MG63 (cell line): ENCODE results near the gene SPANXD. TPM values are rescaled to one million over a fixed set of nuclear protein-coding genes. Genes with fewer than 3 reads are reported as not detected.
A peak's percentile ranks its signal among the peaks of the same experiment; 100 is the strongest.
"Not testable (repeated sequence)": the region's sequence is repeated elsewhere in the genome, so short reads cannot be mapped to it uniquely, and the experiment has no call there.

Source experiments
- DNase-seq: peaks from one replicate; pipeline ENCODE4 v3.0.0-alpha.2; 2020
- H3K27me3 ChIP-seq: fragments of 250-450 bp; sonication (Bioruptor Pico); 2 replicates; pipeline ENCODE4 v1.5.1; 2020; ENCODE audit warnings: mild to moderate bottlenecking, moderate library complexity
- H3K36me3 ChIP-seq: fragments of 250-450 bp; sonication (Bioruptor Pico); 2 replicates; pipeline ENCODE4 v1.5.1; 2020; ENCODE audit warnings: mild to moderate bottlenecking, moderate library complexity
- H3K4me3 ChIP-seq: fragments of 250-450 bp; sonication (Bioruptor Pico); 2 replicates; pipeline ENCODE4 v1.5.1; 2020; ENCODE audit warnings: mild to moderate bottlenecking, moderate library complexity
- H3K9me3 ChIP-seq: fragments of 250-450 bp; sonication (Bioruptor Pico); 2 replicates; pipeline ENCODE4 v1.5.1; 2020; ENCODE audit warnings: mild to moderate bottlenecking, moderate library complexity
- total RNA-seq: library from RNA; depleted of rRNA; stranded (reverse); fragments of >200 nt; shearing (Covaris generic); gene quantifications from 2 replicates; pipeline ENCODE4 v1.2.3, GENCODE V29; 2014; ENCODE audit warnings: low replicate concordance; rRNA removed

SPANXD gene, protein sequence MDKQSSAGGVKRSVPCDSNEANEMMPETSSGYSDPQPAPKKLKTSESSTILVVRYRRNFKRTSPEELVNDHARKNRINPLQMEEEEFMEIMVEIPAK
- total RNA-seq, result not detected in 2 replicates

DNA sequence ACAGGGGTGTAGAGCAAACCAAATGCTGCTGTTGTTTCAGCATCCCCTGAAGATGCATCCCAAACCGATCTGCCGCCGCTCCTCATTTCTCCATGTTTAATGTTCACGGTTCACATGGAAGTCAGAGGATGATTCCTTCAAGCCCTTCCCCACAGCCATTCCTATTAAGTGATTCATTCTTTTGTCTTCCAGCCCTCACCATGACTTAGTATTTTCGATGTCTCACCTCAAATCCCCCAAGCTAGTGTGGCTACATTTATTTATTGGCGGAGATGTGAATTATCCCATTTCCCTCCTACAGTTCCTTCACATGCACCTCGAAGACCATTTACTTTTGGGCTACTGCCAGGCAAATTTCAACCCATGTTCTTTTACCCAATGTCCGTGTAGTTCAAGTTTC lies at the start of gene SPANXD:
TSS of gene SPANXD (minus strand) at position 101 of the 400 bp plus-strand sequence. CDS start 334 bp downstream, outside the sequence.
- DNase-seq, result not testable (repeated sequence)

GRCh38 chrX:141742666-141743065 lies 44.1 kb upstream of the SPANXD start:
- Histone ChIP-seq H3K36me3 (no peaks in the 10 kb centered on the region), H3K4me3 (no peak overlapping the region), H3K27me3 (no peaks in the 10 kb centered on the region), H3K9me3 (no peaks in the 10 kb centered on the region)
- no peak for DNase-seq

More for the DNA sequence above, at the start of gene SPANXD:
- H3K9me3 ChIP-seq, H3K36me3 ChIP-seq, H3K4me3 ChIP-seq, H3K27me3 ChIP-seq: not testable (repeated sequence)

DNA sequence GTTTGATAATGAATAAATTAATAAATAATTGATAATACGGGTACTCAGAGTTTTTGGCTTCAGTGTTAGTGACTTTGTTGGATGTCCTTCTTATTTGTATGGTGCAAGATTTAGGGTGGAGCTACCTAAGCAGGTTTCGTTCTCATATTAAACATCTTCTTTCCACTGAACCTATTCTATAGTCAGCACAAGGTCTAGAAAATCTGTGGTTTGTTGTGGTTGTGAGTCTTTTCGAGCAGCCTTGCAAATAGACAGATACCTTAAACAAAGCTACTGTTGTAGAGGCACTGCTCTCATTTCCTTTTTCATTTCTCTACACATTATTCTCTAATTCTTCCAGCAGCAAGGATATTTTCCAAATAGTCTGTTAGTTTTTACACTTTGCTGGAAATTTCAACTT lies 38.1 kb upstream of the SPANXD start:
- Histone ChIP-seq H3K9me3 (no peaks in the 10 kb centered on the region), H3K4me3 (no peak overlapping the region), H3K36me3 (no peaks in the 10 kb centered on the region), H3K27me3 (no peaks in the 10 kb centered on the region)
- DNase-seq, result no peak

GRCh38 chrX:141733371-141733770 lies 34.8 kb upstream of the SPANXD start:
- peak; percentile 21 for DNase-seq
- no peaks in the 10 kb centered on the region for H3K36me3 ChIP-seq
- no peaks in the 10 kb centered on the region for H3K9me3 ChIP-seq

GRCh38 chrX:141732031-141732430 lies 33.5 kb upstream of the SPANXD start:
- Histone ChIP-seq H3K9me3 (no peaks in the 10 kb centered on the region), H3K36me3 (no peaks in the 10 kb centered on the region), H3K27me3 (no peaks in the 10 kb centered on the region), H3K4me3 (no peak overlapping the region)
- DNase-seq, result no peak

More at GRCh38 chrX:141733371-141733770, 34.8 kb upstream of the SPANXD start:
- H3K4me3 ChIP-seq, result no peak overlapping the region
- H3K27me3 ChIP-seq, result no peaks in the 10 kb centered on the region

- Histone ChIP-seq H3K9me3 (no peaks in the 10 kb centered on the region), H3K27me3 (no peaks in the 10 kb centered on the region), H3K4me3 (no peak overlapping the region), H3K36me3 (no peaks in the 10 kb centered on the region)
- DNase-seq, result no peak
Measured at GRCh38 chrX:141724186-141724585, 25.6 kb upstream of the SPANXD start.

DNA sequence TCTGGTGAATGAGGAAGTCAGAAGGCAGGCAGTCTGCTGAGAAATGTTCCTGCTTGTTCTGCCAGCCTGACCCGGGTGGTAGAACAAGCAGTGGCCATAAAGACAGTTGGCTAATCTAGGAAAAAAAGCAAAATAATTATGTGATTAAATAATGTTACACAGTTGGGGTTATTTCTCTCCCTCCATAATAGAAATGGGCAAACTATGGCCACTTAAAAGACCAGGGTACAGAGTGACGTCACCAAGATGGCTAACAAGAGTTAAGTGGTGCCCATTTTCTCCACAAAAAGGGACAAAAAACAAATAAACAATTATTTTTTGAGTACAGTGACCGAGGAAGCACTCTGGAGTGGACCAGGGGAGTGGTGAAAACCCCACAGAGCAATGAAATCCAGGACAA lies 16.1 kb upstream of the SPANXD start:
- no peaks in the 10 kb centered on the region for H3K9me3 ChIP-seq
- DNase-seq, result no peak
- no peaks in the 10 kb centered on the region for H3K36me3 ChIP-seq
- H3K27me3 ChIP-seq, result no peaks in the 10 kb centered on the region
- H3K4me3 ChIP-seq, result no peak overlapping the region

DNA sequence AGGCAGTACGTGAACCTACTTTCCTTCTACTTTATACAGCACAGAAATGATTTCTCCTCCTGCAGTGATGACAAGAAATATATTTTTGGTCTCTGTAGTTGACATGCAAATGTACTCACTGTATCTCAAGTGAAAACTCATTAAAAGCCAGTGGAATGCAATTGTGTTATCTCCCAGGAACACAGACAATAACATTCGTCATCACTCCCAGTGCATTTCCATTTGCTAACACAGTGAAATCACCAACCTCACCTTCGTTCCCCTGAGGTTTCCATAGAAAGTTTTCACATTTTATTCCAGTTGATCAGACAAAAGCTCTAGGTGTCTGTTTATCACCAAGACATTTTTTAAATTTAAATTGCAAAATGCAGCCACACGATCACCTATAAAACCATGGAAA lies 2.5 kb upstream of the SPANXD start:
- Histone ChIP-seq H3K9me3 (no peaks in the 10 kb centered on the region), H3K36me3 (no peaks in the 10 kb centered on the region), H3K27me3 (no peaks in the 10 kb centered on the region), H3K4me3 (no peak overlapping the region)
- no peak for DNase-seq

DNA sequence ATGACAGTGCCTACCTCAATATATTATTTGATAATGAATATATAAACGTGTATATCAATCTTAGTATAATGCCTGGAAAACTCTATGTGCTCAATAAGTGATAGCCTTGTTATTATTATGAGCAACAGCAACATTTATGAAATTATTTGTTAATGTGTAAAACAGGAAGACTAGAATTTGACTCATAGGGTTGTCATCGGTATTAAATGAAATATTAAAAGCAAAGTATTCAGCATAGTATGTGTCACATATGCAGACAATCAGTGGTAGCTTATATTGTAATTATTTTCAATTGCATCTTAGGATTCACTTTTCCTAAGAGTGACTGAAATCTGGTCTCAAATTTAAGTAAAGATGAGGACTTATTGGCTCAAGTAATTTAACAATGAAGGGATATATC lies 24.6 kb downstream of the SPANXD start:
- Histone ChIP-seq H3K36me3 (no peaks in the 10 kb centered on the region), H3K4me3 (no peak overlapping the region), H3K9me3 (no peaks in the 10 kb centered on the region), H3K27me3 (no peaks in the 10 kb centered on the region)
- no peak for DNase-seq

GRCh38 chrX:141669689-141670088 lies 28.9 kb downstream of the SPANXD start:
- no peaks in the 10 kb centered on the region for H3K36me3 ChIP-seq
- no peaks in the 10 kb centered on the region for H3K27me3 ChIP-seq
- peak; percentile 0 for DNase-seq
- H3K9me3 ChIP-seq, result no peaks in the 10 kb centered on the region
- no peak overlapping the region for H3K4me3 ChIP-seq

DNA sequence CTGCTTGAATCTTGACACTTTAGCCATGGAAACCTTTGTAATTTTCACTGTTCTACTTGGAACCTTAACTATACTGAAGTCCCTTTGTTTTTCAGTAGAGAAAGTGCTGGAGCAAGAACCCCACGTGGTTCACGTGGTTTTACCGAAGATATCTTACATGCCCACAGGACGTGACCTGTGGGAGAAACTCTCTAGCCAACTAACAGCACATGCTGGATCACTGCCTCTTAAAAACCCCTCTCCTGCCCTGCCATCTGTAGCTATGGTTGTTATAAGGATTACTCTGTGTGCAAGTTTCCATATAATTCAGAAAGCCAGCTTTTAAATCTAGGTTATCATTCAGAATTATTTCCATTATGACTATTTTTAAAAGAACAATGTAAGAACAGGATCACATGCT lies 30.2 kb downstream of the SPANXD start:
- H3K4me3 ChIP-seq, result no peak overlapping the region
- no peaks in the 10 kb centered on the region for H3K9me3 ChIP-seq
- no peaks in the 10 kb centered on the region for H3K36me3 ChIP-seq
- no peaks in the 10 kb centered on the region for H3K27me3 ChIP-seq
- DNase-seq, result no peak

DNA sequence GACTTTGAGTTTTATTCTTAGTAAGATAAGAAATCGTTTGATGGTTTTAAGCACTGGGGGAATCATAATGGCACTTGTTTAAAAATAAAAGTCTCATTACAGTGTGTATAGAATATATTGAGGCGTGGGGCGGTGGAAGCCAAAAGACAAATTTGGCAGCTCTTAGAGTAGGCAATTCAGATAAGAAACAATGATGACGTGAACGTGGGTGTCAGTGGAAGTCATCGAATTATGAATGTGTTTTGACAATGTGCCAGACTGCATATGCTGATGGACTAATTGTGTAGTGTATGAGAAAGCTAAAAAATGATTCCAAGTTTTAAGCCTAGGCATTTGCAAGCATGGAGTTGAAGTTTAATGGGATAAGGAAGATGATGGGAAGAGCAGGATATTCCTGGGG lies 35.8 kb downstream of the SPANXD start:
- Histone ChIP-seq H3K36me3 (no peaks in the 10 kb centered on the region), H3K9me3 (no peaks in the 10 kb centered on the region), H3K27me3 (no peaks in the 10 kb centered on the region), H3K4me3 (no peak overlapping the region)
- no peak for DNase-seq

GRCh38 chrX:141652286-141652685 lies 46.3 kb downstream of the SPANXD start:
- Histone ChIP-seq H3K4me3 (no peak overlapping the region), H3K27me3 (no peaks in the 10 kb centered on the region), H3K36me3 (no peaks in the 10 kb centered on the region), H3K9me3 (no peaks in the 10 kb centered on the region)
- no peak for DNase-seq

Other genes starting within 250 kb of the SPANXD start
- gene SPANXA1, start 114.0 kb downstream of the SPANXD start, total RNA-seq, result not detected in 2 replicates
- not detected in 2 replicates for gene SPANXA2, start 109.0 kb downstream of the SPANXD start, total RNA-seq
- not detected in 2 replicates for gene MAGEC3, start 139.6 kb upstream of the SPANXD start, total RNA-seq
- not detected in 2 replicates for gene MAGEC1, start 205.2 kb upstream of the SPANXD start, total RNA-seq